ENCODE results near the gene GPR55. TPM values are rescaled to one million over a fixed set of nuclear protein-coding genes. Genes with fewer than 3 reads are reported as not detected.
A peak's percentile ranks its signal among the peaks of the same experiment; 100 is the strongest.

Gene GPR55
- total and polyA plus RNA-seq, 8 donors: 0.13 to 0.37 (median 0.19) TPM; not detected in 5

- Histone ChIP-seq H3K27ac (no peak overlapping the region), H3K9me3 (peaks cover 0 to 17% (median 9%) of the 10 kb centered on the region in 4 donors), H3K4me1 (peaks cover 0 to 8% (median 3%) of the 10 kb centered on the region in 4 donors), H3K36me3 (no peaks in the 10 kb centered on the region), H3K27me3 (peaks cover 0 to 33% (median 9%) of the 10 kb centered on the region in 3 donors), H3K4me3 (no peak overlapping the region)
- WGBS, 5 donors: 68 to 86% (median 78%) methylated on average over 8 to 17 of the region's 17 CpGs
- intact Hi-C loops (cut with DNase I; ENCODE audit: low total_unique reads): no loop called here
- TF ChIP-seq EP300 (IDR thresholded peaks at IDR 0.05) (no peak), POLR2A (IDR thresholded peaks at IDR 0.05) (no peak), POLR2AphosphoS5 (IDR thresholded peaks at IDR 0.05) (no peak)
- TF ChIP-seq, protein P1, sequence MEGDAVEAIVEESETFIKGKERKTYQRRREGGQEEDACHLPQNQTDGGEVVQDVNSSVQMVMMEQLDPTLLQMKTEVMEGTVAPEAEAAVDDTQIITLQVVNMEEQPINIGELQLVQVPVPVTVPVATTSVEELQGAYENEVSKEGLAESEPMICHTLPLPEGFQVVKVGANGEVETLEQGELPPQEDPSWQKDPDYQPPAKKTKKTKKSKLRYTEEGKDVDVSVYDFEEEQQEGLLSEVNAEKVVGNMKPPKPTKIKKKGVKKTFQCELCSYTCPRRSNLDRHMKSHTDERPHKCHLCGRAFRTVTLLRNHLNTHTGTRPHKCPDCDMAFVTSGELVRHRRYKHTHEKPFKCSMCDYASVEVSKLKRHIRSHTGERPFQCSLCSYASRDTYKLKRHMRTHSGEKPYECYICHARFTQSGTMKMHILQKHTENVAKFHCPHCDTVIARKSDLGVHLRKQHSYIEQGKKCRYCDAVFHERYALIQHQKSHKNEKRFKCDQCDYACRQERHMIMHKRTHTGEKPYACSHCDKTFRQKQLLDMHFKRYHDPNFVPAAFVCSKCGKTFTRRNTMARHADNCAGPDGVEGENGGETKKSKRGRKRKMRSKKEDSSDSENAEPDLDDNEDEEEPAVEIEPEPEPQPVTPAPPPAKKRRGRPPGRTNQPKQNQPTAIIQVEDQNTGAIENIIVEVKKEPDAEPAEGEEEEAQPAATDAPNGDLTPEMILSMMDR (IDR thresholded peaks at IDR 0.05): no peak
- DNase-seq: peak in 1 of 2 donors; percentile 21
These were observed 9.4 kb upstream of the GPR55 start for GRCh38 chr2:230934231-230935129.

- H3K27ac ChIP-seq: no peak overlapping the region
- peak in 1 of 2 donors; percentile 15 for DNase-seq
- WGBS, 5 donors: 76 to 90% (median 82%) methylated on average over 4 to 10 of the region's 10 CpGs
These were observed 8.6 kb upstream of the GPR55 start for GRCh38 chr2:230933521-230934180.

GRCh38 chr2:230932556-230933511 lies 7.8 kb upstream of the GPR55 start:
- intact Hi-C loops (cut with DNase I; ENCODE audit: low total_unique reads): no loop called here
- TF ChIP-seq POLR2A (IDR thresholded peaks at IDR 0.05) (no peak), POLR2AphosphoS5 (IDR thresholded peaks at IDR 0.05) (peak in 1 of 3 donors; percentile 20), EP300 (IDR thresholded peaks at IDR 0.05) (no peak)
- TF ChIP-seq, protein P1 (IDR thresholded peaks at IDR 0.05): no peak
- no peak overlapping the region for H3K4me3 ChIP-seq
- H3K9me3 ChIP-seq: peaks cover 0 to 16% (median 9%) of the 10 kb centered on the region in 4 donors
- H3K4me1 ChIP-seq: peaks cover 0 to 8% (median 3%) of the 10 kb centered on the region in 4 donors
- DNase-seq: peak; percentile 26 to 56
- no peak overlapping the region for H3K27ac ChIP-seq
- no peaks in the 10 kb centered on the region for H3K36me3 ChIP-seq
- WGBS, 5 donors: 61 to 76% (median 66%) methylated on average over 22 of the region's 22 CpGs
- H3K27me3 ChIP-seq: peaks cover 0 to 26% (median 9%) of the 10 kb centered on the region in 3 donors

More at GRCh38 chr2:230933521-230934180, 8.6 kb upstream of the GPR55 start:
- intact Hi-C loops (cut with DNase I; ENCODE audit: low total_unique reads): no loop called here
- peaks cover 0 to 8% (median 3%) of the 10 kb centered on the region in 4 donors for H3K4me1 ChIP-seq
- peaks cover 0 to 26% (median 9%) of the 10 kb centered on the region in 3 donors for H3K27me3 ChIP-seq
- TF ChIP-seq EP300 (IDR thresholded peaks at IDR 0.05): no peak
- TF ChIP-seq POLR2A (IDR thresholded peaks at IDR 0.05): no peak
- TF ChIP-seq, protein P1 (IDR thresholded peaks at IDR 0.05): no peak
- TF ChIP-seq POLR2AphosphoS5 (IDR thresholded peaks at IDR 0.05): no peak
- H3K9me3 ChIP-seq: peaks cover 0 to 17% (median 9%) of the 10 kb centered on the region in 4 donors
- H3K36me3 ChIP-seq: no peaks in the 10 kb centered on the region
- no peak overlapping the region for H3K4me3 ChIP-seq

Measured in stomach (tissue), 9 donors.